HEK293 (cell line): ENCODE results near the gene SAP130.

Experiments used
- CTCF ChIA-PET: fragments of 350-600 bp; formaldehyde crosslinking; extraction: SDS; loops from one replicate; lab custom pipeline; 2021; ENCODE audit warnings: antibody characterized with exemption; lab: Yijun Ruan, JAX
- POLR2A ChIA-PET: fragments of 300-600 bp; formaldehyde crosslinking; extraction: SDS; loops from one replicate; lab custom pipeline; 2020; ENCODE audit warnings: antibody characterized with exemption, inconsistent platforms; lab: Yijun Ruan, JAX
- H3K27ac ChIP-seq: fragments of 200-500 bp; sonication (Bioruptor generic); 2 replicates; pipeline ENCODE4 v1.5.1; 2014; ENCODE audit warnings: low read depth, low read length, control low read depth, inconsistent platforms; ENCODE audit errors: extremely low read depth
- H3K36me3 ChIP-seq, 2 experiments: fragments of 200-500 bp in 1 of 2; sonication (Bioruptor generic) in 1 of 2; 1 replicate in 1 of 2; 2 replicates in 1 of 2; pipeline ENCODE4 v1.5.1; 2014 to 2017; ENCODE audit warnings: inconsistent platforms in 2 of 2, low read length in 2 of 2; ENCODE audit not compliant: control insufficient read depth in 2 of 2, insufficient read depth in 1 of 2
- H3K4me1 ChIP-seq: fragments of 200-500 bp; sonication (Bioruptor generic); 2 replicates; pipeline ENCODE4 v1.5.1; 2014; ENCODE audit warnings: mild to moderate bottlenecking, low read length, inconsistent platforms; ENCODE audit not compliant: control insufficient read depth, insufficient read depth
- H3K4me3 ChIP-seq: 2 replicates; pipeline ENCODE4 v1.5.1; 2011; ENCODE audit warnings: low read depth, mild to moderate bottlenecking, control low read depth, low read length, moderate library complexity
- H3K9me3 ChIP-seq: fragments of 200-500 bp; sonication (Bioruptor generic); 2 replicates; pipeline ENCODE4 v1.5.1; 2014; ENCODE audit warnings: low read depth, low read length, inconsistent platforms; ENCODE audit not compliant: control insufficient read depth, insufficient read depth
- HOXC10 ChIP-seq: sonication (generic); formaldehyde crosslinking; IDR thresholded peaks from 2 replicates; pipeline ENCODE4 v1.8.1; 2023; ENCODE audit warnings: mild to moderate bottlenecking, missing genetic modification reagents
- KLF9 ChIP-seq: fragments of 450-650 bp; formaldehyde crosslinking; IDR thresholded peaks from 2 replicates; pipeline ENCODE4 v1.5.1; 2016; ENCODE audit warnings: missing biosample characterization, missing genetic modification characterization, low read depth
- OSR2 ChIP-seq: fragments of 450-650 bp; formaldehyde crosslinking; IDR thresholded peaks from 2 replicates; pipeline ENCODE4 v1.5.1; 2016; ENCODE audit warnings: missing biosample characterization, missing genetic modification characterization
- PRDM1 ChIP-seq: fragments of 450-650 bp; formaldehyde crosslinking; IDR thresholded peaks from 2 replicates; pipeline ENCODE4; 2016; ENCODE audit warnings: missing biosample characterization, missing genetic modification characterization
- SALL2 ChIP-seq: fragments of 450-650 bp; formaldehyde crosslinking; IDR thresholded peaks from 2 replicates; pipeline ENCODE4 v1.5.0; 2017; ENCODE audit warnings: missing biosample characterization, mild to moderate bottlenecking, missing genetic modification characterization, borderline replicate concordance
- YY2 ChIP-seq: fragments of 450-650 bp; formaldehyde crosslinking; IDR thresholded peaks from 2 replicates; pipeline ENCODE4 v1.5.1; 2016; ENCODE audit warnings: missing biosample characterization, missing genetic modification characterization
- ZBTB7A ChIP-seq: fragments of 450-650 bp; formaldehyde crosslinking; IDR thresholded peaks from 2 replicates; pipeline ENCODE4 v1.5.1; 2016; ENCODE audit warnings: low read depth, missing biosample characterization, missing genetic modification characterization
- ZFHX2 ChIP-seq: fragments of 450-650 bp; formaldehyde crosslinking; conservative IDR thresholded peaks from 2 replicates; pipeline ENCODE4 v1.5.1; 2016; ENCODE audit warnings: missing biosample characterization, missing genetic modification characterization
- ZNF132 ChIP-seq: fragments of 450-650 bp; formaldehyde crosslinking; IDR thresholded peaks from 2 replicates; pipeline ENCODE4 v1.5.1; 2017; ENCODE audit warnings: missing biosample characterization, missing genetic modification characterization, borderline replicate concordance
- ZNF202 ChIP-seq: fragments of 450-650 bp; formaldehyde crosslinking; IDR thresholded peaks from 2 replicates; pipeline ENCODE4 v1.5.1; 2016; ENCODE audit warnings: missing biosample characterization, missing genetic modification characterization, borderline replicate concordance
- ZNF24 ChIP-seq: fragments of 450-650 bp; formaldehyde crosslinking; IDR thresholded peaks from 2 replicates; pipeline ENCODE4 v1.5.1; 2016; ENCODE audit warnings: missing biosample characterization, missing genetic modification characterization
- ZNF335 ChIP-seq: fragments of 450-650 bp; formaldehyde crosslinking; conservative IDR thresholded peaks from 2 replicates; pipeline ENCODE4 v1.5.1; 2016; ENCODE audit warnings: missing biosample characterization, missing genetic modification characterization
- ZNF366 ChIP-seq: fragments of 450-650 bp; formaldehyde crosslinking; conservative IDR thresholded peaks from 2 replicates; pipeline ENCODE4 v1.5.1; 2016; ENCODE audit warnings: missing biosample characterization, missing genetic modification characterization
- ZNF426 ChIP-seq: fragments of 450-650 bp; formaldehyde crosslinking; IDR thresholded peaks from 2 replicates; pipeline ENCODE4 v1.5.1; 2017; ENCODE audit warnings: missing biosample characterization, missing genetic modification characterization, mild to moderate bottlenecking, inconsistent platforms, moderate library complexity
- ZNF596 ChIP-seq: fragments of 450-650 bp; IDR thresholded peaks from 2 replicates; pipeline ENCODE4 v1.5.0; 2018; ENCODE audit warnings: missing biosample characterization, mild to moderate bottlenecking, missing genetic modification characterization, moderate library complexity
- ZNF600 ChIP-seq: fragments of 450-650 bp; formaldehyde crosslinking; IDR thresholded peaks from 2 replicates; pipeline ENCODE4 v1.5.1; 2016; ENCODE audit warnings: missing biosample characterization, missing genetic modification characterization
- ZNF768 ChIP-seq: fragments of 450-650 bp; formaldehyde crosslinking; IDR thresholded peaks from 2 replicates; pipeline ENCODE4 v1.5.1; 2018; ENCODE audit warnings: missing biosample characterization, mild to moderate bottlenecking, missing genetic modification characterization
- ZSCAN16 ChIP-seq: fragments of 450-650 bp; formaldehyde crosslinking; IDR thresholded peaks from 2 replicates; pipeline ENCODE4 v1.5.1; 2016; ENCODE audit warnings: missing biosample characterization, missing genetic modification characterization
- TF ChIP-seq, protein P1 (sequence below): fragments of 450-650 bp; formaldehyde crosslinking; IDR thresholded peaks from 2 replicates; pipeline ENCODE4 v1.5.1; 2016; ENCODE audit warnings: missing biosample characterization, missing genetic modification characterization
- TF ChIP-seq, protein P2 (sequence below): fragments of 450-650 bp; formaldehyde crosslinking; optimal IDR thresholded peaks from 2 replicates; pipeline ENCODE3; 2016; ENCODE audit warnings: missing biosample characterization, mild to moderate bottlenecking, missing genetic modification characterization
- TF ChIP-seq, protein P3 (sequence below): fragments of 450-650 bp; formaldehyde crosslinking; IDR thresholded peaks from 2 replicates; pipeline ENCODE4 v1.5.1; 2016; ENCODE audit warnings: missing biosample characterization, missing genetic modification characterization
- TF ChIP-seq, protein P4 (sequence below): fragments of 450-650 bp; formaldehyde crosslinking; IDR thresholded peaks from 2 replicates; pipeline ENCODE4 v1.5.1; 2016; ENCODE audit warnings: missing biosample characterization, missing genetic modification characterization, borderline replicate concordance
- TF ChIP-seq, protein P5 (sequence below): fragments of 450-650 bp; formaldehyde crosslinking; IDR thresholded peaks from 2 replicates; pipeline ENCODE4 v1.5.1; 2017; ENCODE audit warnings: missing biosample characterization, missing genetic modification characterization

SAP130 gene

DNA sequence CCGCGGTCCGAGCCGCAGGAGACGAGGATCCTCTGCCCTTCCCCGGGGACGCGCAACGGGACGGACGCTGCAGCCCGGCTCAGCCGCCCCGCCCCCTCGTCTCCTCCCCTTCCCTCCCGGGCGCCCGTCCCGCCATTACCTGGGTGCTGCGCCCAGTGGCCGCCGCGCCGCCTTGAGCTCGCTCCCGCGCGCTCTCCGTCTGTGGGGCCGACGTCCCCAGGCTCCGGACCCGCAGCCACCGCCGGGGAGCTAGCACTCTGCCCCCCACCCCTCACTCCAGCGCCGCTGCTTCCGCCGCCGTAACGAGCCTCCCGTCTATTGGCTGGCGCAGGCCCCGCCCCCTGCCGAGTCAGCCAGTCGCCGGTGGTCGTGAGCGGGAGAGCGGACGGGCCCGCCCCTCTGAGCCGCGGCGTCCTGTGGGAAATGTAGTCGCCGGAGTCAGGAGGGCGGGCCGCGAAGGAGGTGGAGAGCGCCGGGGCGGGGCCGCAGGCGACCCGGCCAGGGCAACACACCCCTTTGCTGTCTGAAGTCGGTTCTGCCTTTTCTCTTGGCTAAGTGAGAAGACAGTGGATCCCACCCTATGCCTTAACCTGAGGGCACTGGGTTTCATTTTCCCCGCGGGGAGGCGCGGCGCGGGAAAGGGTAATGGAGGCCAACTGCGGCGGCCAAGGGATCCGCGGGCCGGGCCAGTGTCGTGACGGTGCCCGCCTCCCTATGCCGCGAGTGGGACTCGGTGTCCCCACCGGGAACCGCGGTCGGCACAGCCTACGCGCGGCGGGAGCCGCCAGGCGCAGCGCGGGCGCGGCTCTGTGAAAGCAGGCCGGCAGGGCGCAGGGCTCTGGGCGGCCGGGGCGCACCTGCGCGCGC, at the start of gene SAP130 (continued):
- TF ChIP-seq, protein P1, sequence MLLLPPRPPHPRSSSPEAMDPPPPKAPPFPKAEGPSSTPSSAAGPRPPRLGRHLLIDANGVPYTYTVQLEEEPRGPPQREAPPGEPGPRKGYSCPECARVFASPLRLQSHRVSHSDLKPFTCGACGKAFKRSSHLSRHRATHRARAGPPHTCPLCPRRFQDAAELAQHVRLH (tag by site-specific recombination): no peak
- TF ChIP-seq PRDM1 (0 out of 2 replicates have a peak, but pooled peaks have one; percentile 19), YY2 (tag by site-specific recombination) (peak; percentile 68; the same call in 1 of the 2 replicates), ZFHX2 (tag by site-specific recombination) (peak; percentile 45), ZNF366 (tag by site-specific recombination) (peak; percentile 49), ZNF132 (tag by site-specific recombination) (no peak), ZNF600 (tag by site-specific recombination) (peak; percentile 92), KLF9 (tag by site-specific recombination) (peak; percentile 92), ZNF768 (tag by site-specific recombination) (no peak), OSR2 (tag by site-specific recombination) (0 out of 2 replicates have a peak, but pooled peaks have one; percentile 14), ZNF24 (no peak), ZBTB7A (tag by site-specific recombination) (no peak), ZSCAN16 (tag by site-specific recombination) (no peak), ZNF335 (tag by site-specific recombination) (peak; percentile 75)
- TF ChIP-seq, protein P2, sequence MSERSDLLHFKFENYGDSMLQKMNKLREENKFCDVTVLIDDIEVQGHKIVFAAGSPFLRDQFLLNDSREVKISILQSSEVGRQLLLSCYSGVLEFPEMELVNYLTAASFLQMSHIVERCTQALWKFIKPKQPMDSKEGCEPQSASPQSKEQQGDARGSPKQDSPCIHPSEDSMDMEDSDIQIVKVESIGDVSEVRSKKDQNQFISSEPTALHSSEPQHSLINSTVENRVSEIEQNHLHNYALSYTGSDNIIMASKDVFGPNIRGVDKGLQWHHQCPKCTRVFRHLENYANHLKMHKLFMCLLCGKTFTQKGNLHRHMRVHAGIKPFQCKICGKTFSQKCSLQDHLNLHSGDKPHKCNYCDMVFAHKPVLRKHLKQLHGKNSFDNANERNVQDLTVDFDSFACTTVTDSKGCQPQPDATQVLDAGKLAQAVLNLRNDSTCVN (tag by site-specific recombination): peak; percentile 93
- TF ChIP-seq, protein P3, sequence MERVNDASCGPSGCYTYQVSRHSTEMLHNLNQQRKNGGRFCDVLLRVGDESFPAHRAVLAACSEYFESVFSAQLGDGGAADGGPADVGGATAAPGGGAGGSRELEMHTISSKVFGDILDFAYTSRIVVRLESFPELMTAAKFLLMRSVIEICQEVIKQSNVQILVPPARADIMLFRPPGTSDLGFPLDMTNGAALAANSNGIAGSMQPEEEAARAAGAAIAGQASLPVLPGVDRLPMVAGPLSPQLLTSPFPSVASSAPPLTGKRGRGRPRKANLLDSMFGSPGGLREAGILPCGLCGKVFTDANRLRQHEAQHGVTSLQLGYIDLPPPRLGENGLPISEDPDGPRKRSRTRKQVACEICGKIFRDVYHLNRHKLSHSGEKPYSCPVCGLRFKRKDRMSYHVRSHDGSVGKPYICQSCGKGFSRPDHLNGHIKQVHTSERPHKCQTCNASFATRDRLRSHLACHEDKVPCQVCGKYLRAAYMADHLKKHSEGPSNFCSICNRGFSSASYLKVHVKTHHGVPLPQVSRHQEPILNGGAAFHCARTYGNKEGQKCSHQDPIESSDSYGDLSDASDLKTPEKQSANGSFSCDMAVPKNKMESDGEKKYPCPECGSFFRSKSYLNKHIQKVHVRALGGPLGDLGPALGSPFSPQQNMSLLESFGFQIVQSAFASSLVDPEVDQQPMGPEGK: peak; percentile 88
- TF ChIP-seq, protein P4, sequence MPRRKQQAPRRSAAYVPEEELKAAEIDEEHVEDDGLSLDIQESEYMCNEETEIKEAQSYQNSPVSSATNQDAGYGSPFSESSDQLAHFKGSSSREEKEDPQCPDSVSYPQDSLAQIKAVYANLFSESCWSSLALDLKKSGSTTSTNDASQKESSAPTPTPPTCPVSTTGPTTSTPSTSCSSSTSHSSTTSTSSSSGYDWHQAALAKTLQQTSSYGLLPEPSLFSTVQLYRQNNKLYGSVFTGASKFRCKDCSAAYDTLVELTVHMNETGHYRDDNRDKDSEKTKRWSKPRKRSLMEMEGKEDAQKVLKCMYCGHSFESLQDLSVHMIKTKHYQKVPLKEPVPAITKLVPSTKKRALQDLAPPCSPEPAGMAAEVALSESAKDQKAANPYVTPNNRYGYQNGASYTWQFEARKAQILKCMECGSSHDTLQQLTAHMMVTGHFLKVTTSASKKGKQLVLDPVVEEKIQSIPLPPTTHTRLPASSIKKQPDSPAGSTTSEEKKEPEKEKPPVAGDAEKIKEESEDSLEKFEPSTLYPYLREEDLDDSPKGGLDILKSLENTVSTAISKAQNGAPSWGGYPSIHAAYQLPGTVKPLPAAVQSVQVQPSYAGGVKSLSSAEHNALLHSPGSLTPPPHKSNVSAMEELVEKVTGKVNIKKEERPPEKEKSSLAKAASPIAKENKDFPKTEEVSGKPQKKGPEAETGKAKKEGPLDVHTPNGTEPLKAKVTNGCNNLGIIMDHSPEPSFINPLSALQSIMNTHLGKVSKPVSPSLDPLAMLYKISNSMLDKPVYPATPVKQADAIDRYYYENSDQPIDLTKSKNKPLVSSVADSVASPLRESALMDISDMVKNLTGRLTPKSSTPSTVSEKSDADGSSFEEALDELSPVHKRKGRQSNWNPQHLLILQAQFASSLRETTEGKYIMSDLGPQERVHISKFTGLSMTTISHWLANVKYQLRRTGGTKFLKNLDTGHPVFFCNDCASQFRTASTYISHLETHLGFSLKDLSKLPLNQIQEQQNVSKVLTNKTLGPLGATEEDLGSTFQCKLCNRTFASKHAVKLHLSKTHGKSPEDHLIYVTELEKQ: no peak

DNA sequence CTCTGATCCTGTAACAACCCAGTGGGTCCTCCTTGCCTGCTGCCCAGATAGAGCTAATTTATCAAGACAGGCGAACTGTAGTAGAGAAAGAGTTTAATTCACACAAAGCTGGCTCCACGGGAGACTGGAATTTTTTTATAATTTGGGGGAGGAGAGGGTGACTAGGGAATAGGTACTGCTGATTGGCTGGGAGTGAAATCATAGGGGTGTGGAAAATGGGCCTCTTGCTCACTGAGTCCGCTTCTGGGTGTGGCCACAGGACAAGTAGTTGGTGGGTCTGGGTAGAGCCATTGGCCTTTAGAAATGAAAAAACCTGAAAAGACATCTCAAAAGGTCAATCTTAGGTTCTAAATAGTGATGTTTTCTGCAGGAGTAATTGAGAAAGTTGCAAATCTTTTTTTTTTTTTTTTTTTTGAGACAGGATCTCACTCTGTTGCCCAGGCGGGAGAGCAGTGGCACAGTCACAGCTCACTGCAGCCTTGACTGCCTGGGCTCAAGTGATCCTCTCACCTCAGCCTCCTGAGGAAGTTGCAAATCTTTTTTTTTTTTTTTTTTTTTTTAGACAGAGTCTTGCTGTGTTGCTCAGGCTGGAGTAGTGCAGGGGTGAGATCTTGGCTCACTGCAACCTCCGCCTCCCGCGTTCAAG, 48.7 kb upstream of the SAP130 start:
- Histone ChIP-seq H3K9me3 (no peaks in the 10 kb centered on the region), H3K4me3 (no peak overlapping the region), H3K4me1 (no peaks in the 10 kb centered on the region), H3K27ac (no peak overlapping the region), H3K36me3 (no peaks in the 10 kb centered on the region)
- CTCF ChIA-PET: interaction anchor here (0.6 to 1.4 kb wide), 2 partner anchors 13 to 245 kb away, joined by 3 to 6 read pairs; no protein-coding TSS in a partner anchor
- TF ChIP-seq SALL2 (no peak), ZNF202 (tag by site-specific recombination) (no peak), KLF9 (tag by site-specific recombination) (no peak), HOXC10 (CRISPR knock-in tag) (no peak), ZNF596 (tag by site-specific recombination) (no peak), ZNF426 (tag by site-specific recombination) (no peak)
- TF ChIP-seq, protein P5, sequence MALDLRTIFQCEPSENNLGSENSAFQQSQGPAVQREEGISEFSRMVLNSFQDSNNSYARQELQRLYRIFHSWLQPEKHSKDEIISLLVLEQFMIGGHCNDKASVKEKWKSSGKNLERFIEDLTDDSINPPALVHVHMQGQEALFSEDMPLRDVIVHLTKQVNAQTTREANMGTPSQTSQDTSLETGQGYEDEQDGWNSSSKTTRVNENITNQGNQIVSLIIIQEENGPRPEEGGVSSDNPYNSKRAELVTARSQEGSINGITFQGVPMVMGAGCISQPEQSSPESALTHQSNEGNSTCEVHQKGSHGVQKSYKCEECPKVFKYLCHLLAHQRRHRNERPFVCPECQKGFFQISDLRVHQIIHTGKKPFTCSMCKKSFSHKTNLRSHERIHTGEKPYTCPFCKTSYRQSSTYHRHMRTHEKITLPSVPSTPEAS (tag by site-specific recombination): no peak
- POLR2A ChIA-PET: interaction anchor here (0.6 to 0.7 kb wide), 2 partner anchors 29 to 765 kb away, joined by 5 read pairs; no protein-coding TSS in a partner anchor
